Breast epithelium (tissue), 4 donors: ENCODE measurements around the gene TBRG4. TPM values are rescaled to one million over a fixed set of nuclear protein-coding genes. Genes with fewer than 3 reads are reported as not detected.

ENCODE experiments used
- DNase-seq, 2 donors: peaks; one replicate each; pipeline ENCODE4 v3.0.0-alpha.2; 2019; ENCODE audit warnings: low spot score in 2 of 2
- H3K27ac ChIP-seq, 2 donors: fragments of 200-600 bp; sonication (generic) in 1 of 2; one replicate each; pipeline ENCODE4 v1.5.1; 2016 to 2019; ENCODE audit warnings: mild to moderate bottlenecking in 1 of 2
- H3K27me3 ChIP-seq, 2 donors: fragments of 200-600 bp; sonication (generic) in 1 of 2; one replicate each; pipeline versions ENCODE4 v1.5.1 to v1.6.0; 2017 to 2019; ENCODE audit warnings: control low read depth in 1 of 2, mild to moderate bottlenecking in 1 of 2
- H3K36me3 ChIP-seq: fragments of 200-600 bp; one replicate; pipeline ENCODE4 v1.5.1; 2019
- H3K4me1 ChIP-seq, 2 donors: fragments of 200-600 bp; sonication (generic); one replicate each; pipeline ENCODE4 v1.5.1; 2016 to 2019; ENCODE audit warnings: control low read depth in 1 of 2
- H3K4me3 ChIP-seq, 3 donors: fragments of 200-600 bp; sonication (generic); 1 replicate in 2 of 3; 2 replicates in 1 of 3; pipeline ENCODE4 v1.5.1; 2016 to 2019; ENCODE audit warnings: mild to moderate bottlenecking in 3 of 3, moderate library complexity in 2 of 3
- H3K9me3 ChIP-seq, 2 donors: fragments of 200-600 bp; sonication (generic) in 1 of 2; one replicate each; pipeline ENCODE4 v1.5.1; 2016 to 2019; ENCODE audit warnings: control low read depth in 1 of 2
- CTCF ChIP-seq, 3 donors: fragments of 450-650 bp; IDR thresholded peaks; one replicate each; pipeline ENCODE4 v1.5.1; 2016 to 2017; ENCODE audit warnings: antibody characterized with exemption in 3 of 3, mild to moderate bottlenecking in 3 of 3, moderate library complexity in 3 of 3
- POLR2A ChIP-seq: fragments of 450-650 bp; IDR thresholded peaks from one replicate; pipeline ENCODE4 v1.6.1; 2016; ENCODE audit warnings: antibody characterized with exemption, mild to moderate bottlenecking, moderate library complexity
- POLR2AphosphoS5 ChIP-seq, 3 donors: sonication (generic); formaldehyde crosslinking; IDR thresholded peaks; one replicate each; pipeline ENCODE4 v1.6.1; 2017; ENCODE audit warnings: antibody characterized with exemption in 3 of 3
- intact Hi-C: fragments of 100-400 bp; cut with DNase I; formaldehyde crosslinking; loops from one replicate; pipeline ENCODE4 v1.15.1; 2023; ENCODE audit warnings: low total_unique reads
- total RNA-seq, 3 donors: library from RNA; depleted of rRNA; stranded (reverse); fragments of >200 nt; gene quantifications; one replicate each; pipeline ENCODE4 v1.1.0, GENCODE V29; 2016

The TBRG4 gene
- total RNA-seq, 3 donors from 2014 or later: 37.9 to 63.8 (median 62.3) TPM

GRCh38 chr7:45053941-45054340 is 57.6 kb downstream of the TBRG4 start:
- no peaks in the 10 kb centered on the region for H3K27me3 ChIP-seq
- no peaks in the 10 kb centered on the region for H3K36me3 ChIP-seq
- H3K27ac ChIP-seq: no peak overlapping the region
- no peak for TF ChIP-seq POLR2AphosphoS5 (IDR thresholded peaks at IDR 0.05)
- no peak for TF ChIP-seq CTCF (IDR thresholded peaks at IDR 0.05)
- no peak for TF ChIP-seq POLR2A
- no peaks in the 10 kb centered on the region for H3K4me1 ChIP-seq
- no peak overlapping the region for H3K4me3 ChIP-seq
- intact Hi-C loops: no loop called here
- peak in 1 of 2 donors; percentile 3 for DNase-seq
- H3K9me3 ChIP-seq: no peaks in the 10 kb centered on the region

- peak in 1 of 2 donors; percentile 5 for DNase-seq
- no peaks in the 10 kb centered on the region for H3K36me3 ChIP-seq
- H3K27ac ChIP-seq: no peak overlapping the region
- TF ChIP-seq POLR2AphosphoS5 (IDR thresholded peaks at IDR 0.05) (no peak), CTCF (IDR thresholded peaks at IDR 0.05) (no peak), POLR2A (no peak)
- no peaks in the 10 kb centered on the region for H3K4me1 ChIP-seq
- H3K27me3 ChIP-seq: no peaks in the 10 kb centered on the region
- H3K9me3 ChIP-seq: no peaks in the 10 kb centered on the region
- intact Hi-C loops: no loop called here
- no peak overlapping the region for H3K4me3 ChIP-seq
These were observed 58.1 kb downstream of the TBRG4 start for GRCh38 chr7:45053401-45053800.

- Histone ChIP-seq H3K4me3 (no peak overlapping the region), H3K27ac (no peak overlapping the region), H3K9me3 (no peaks in the 10 kb centered on the region), H3K4me1 (no peaks in the 10 kb centered on the region), H3K36me3 (no peaks in the 10 kb centered on the region), H3K27me3 (no peaks in the 10 kb centered on the region)
- TF ChIP-seq CTCF (IDR thresholded peaks at IDR 0.05) (no peak), POLR2A (no peak), POLR2AphosphoS5 (IDR thresholded peaks at IDR 0.05) (no peak)
- intact Hi-C loops: no loop called here
- no peak for DNase-seq
These were observed 59.5 kb downstream of the TBRG4 start for GRCh38 chr7:45052011-45052410.

- Histone ChIP-seq H3K36me3 (no peaks in the 10 kb centered on the region), H3K4me1 (no peaks in the 10 kb centered on the region), H3K9me3 (no peaks in the 10 kb centered on the region), H3K4me3 (no peak overlapping the region), H3K27me3 (no peaks in the 10 kb centered on the region), H3K27ac (no peak overlapping the region)
- no peak for TF ChIP-seq POLR2AphosphoS5 (IDR thresholded peaks at IDR 0.05)
- intact Hi-C loops: no loop called here
- DNase-seq: no peak
These were observed 61.3 kb downstream of the TBRG4 start for GRCh38 chr7:45050198-45050597.

Other genes starting within 250 kb of the TBRG4 start
- 10 to 100 TPM; 22.7 to 27.2 (median 24.9) TPM for gene PURB, start 226.2 kb downstream of the TBRG4 start, total RNA-seq
- 1 to 10 TPM; 2.0 to 2.9 (median 2.2) TPM for gene MYO1G, start 132.7 kb downstream of the TBRG4 start, total RNA-seq
- gene CCM2, start 111.5 kb downstream of the TBRG4 start, total RNA-seq: 10 to 100 TPM; 32.3 to 45.3 (median 35.4) TPM
- gene NACAD, start 22.7 kb downstream of the TBRG4 start, total RNA-seq: 1 to 10 TPM; 1.2 to 7.5 (median 3.2) TPM
- gene RAMP3, start 46.1 kb upstream of the TBRG4 start, total RNA-seq: 100 to 1,000 TPM in 1 of 3 donors, 10 to 100 TPM in 2; 11.7 to 103 (median 76.8) TPM